ENCODE measurements around the gene SSR2.

SSR2 gene

GRCh38 chr1:156054500-156055280, 33.9 kb upstream of the SSR2 start, which contains the start of gene LAMTOR2 (continued):
- no peak for TF ChIP-seq ZNF416 (tag by site-specific recombination; IDR thresholded peaks at IDR 0.05)
- TF ChIP-seq ZSCAN30 (tag by site-specific recombination; IDR thresholded peaks at IDR 0.05): 0 out of 2 replicates have a peak, but pooled peaks have one; percentile 24
- TF ChIP-seq ZBTB11 (tag by site-specific recombination; conservative IDR thresholded peaks at IDR 0.05; ENCODE audit: low read depth): peak; percentile 88
- peak; percentile 64 for TF ChIP-seq KLF1 (tag by site-specific recombination; IDR thresholded peaks at IDR 0.05)
- no peak for TF ChIP-seq ZNF248 (tag by site-specific recombination; IDR thresholded peaks at IDR 0.05)
- TF ChIP-seq, protein P1, sequence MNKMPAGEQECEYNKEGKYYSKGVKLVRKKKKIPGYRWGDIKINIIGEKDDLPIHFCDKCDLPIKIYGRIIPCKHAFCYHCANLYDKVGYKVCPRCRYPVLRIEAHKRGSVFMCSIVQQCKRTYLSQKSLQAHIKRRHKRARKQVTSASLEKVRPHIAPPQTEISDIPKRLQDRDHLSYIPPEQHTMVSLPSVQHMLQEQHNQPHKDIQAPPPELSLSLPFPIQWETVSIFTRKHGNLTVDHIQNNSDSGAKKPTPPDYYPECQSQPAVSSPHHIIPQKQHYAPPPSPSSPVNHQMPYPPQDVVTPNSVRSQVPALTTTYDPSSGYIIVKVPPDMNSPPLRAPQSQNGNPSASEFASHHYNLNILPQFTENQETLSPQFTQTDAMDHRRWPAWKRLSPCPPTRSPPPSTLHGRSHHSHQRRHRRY (tag by site-specific recombination; IDR thresholded peaks at IDR 0.05): no peak
- no peak for TF ChIP-seq BCL11A (tag by site-specific recombination; IDR thresholded peaks at IDR 0.05; ENCODE audit: low read depth)
- TF ChIP-seq OVOL3 (tag by site-specific recombination; IDR thresholded peaks at IDR 0.05): 0 out of 2 replicates have a peak, but pooled peaks have one; percentile 37
- TF ChIP-seq GFI1B (tag by site-specific recombination; IDR thresholded peaks at IDR 0.05): no peak
- TF ChIP-seq ZNF26 (tag by site-specific recombination; IDR thresholded peaks at IDR 0.05): no peak
- TF ChIP-seq ZNF174 (tag by site-specific recombination; IDR thresholded peaks at IDR 0.05): no peak
- no peak for TF ChIP-seq ZFP3 (tag by site-specific recombination; IDR thresholded peaks at IDR 0.05; ENCODE audit: low read depth)
- TF ChIP-seq ZNF426 (tag by site-specific recombination; IDR thresholded peaks at IDR 0.05): no peak
- peak; percentile 100 for TF ChIP-seq GLIS2 (tag by site-specific recombination; IDR thresholded peaks at IDR 0.05)
- TF ChIP-seq, protein P2, sequence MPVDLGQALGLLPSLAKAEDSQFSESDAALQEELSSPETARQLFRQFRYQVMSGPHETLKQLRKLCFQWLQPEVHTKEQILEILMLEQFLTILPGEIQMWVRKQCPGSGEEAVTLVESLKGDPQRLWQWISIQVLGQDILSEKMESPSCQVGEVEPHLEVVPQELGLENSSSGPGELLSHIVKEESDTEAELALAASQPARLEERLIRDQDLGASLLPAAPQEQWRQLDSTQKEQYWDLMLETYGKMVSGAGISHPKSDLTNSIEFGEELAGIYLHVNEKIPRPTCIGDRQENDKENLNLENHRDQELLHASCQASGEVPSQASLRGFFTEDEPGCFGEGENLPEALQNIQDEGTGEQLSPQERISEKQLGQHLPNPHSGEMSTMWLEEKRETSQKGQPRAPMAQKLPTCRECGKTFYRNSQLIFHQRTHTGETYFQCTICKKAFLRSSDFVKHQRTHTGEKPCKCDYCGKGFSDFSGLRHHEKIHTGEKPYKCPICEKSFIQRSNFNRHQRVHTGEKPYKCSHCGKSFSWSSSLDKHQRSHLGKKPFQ (tag by site-specific recombination; IDR thresholded peaks at IDR 0.05): no peak
- no peak for TF ChIP-seq ZNF292 (tag by site-specific recombination; IDR thresholded peaks at IDR 0.05; ENCODE audit: borderline replicate concordance, low read depth)
- no peak for TF ChIP-seq ZNF214 (tag by site-specific recombination; IDR thresholded peaks at IDR 0.05; ENCODE audit: borderline replicate concordance)
- TF ChIP-seq ZFHX2 (tag by site-specific recombination; conservative IDR thresholded peaks at IDR 0.05): 0 out of 2 replicates have a peak, but pooled peaks have one; percentile 2
- no peak for TF ChIP-seq ZNF521 (tag by site-specific recombination; IDR thresholded peaks at IDR 0.05)
- TF ChIP-seq ZNF830 (tag by site-specific recombination; IDR thresholded peaks at IDR 0.05; ENCODE audit: low read depth): no peak
- no peak; the same call in 1 of the 2 replicates for TF ChIP-seq MZF1 (tag by site-specific recombination; IDR thresholded peaks at IDR 0.05; ENCODE audit: borderline replicate concordance)
- TF ChIP-seq ZNF391 (tag by site-specific recombination; IDR thresholded peaks at IDR 0.05; ENCODE audit: borderline replicate concordance, low read depth): no peak
- TF ChIP-seq GLI4 (tag by site-specific recombination; IDR thresholded peaks at IDR 0.05): no peak
- TF ChIP-seq ZNF423 (tag by site-specific recombination; IDR thresholded peaks at IDR 0.05): peak; percentile 91
- TF ChIP-seq, protein P3, sequence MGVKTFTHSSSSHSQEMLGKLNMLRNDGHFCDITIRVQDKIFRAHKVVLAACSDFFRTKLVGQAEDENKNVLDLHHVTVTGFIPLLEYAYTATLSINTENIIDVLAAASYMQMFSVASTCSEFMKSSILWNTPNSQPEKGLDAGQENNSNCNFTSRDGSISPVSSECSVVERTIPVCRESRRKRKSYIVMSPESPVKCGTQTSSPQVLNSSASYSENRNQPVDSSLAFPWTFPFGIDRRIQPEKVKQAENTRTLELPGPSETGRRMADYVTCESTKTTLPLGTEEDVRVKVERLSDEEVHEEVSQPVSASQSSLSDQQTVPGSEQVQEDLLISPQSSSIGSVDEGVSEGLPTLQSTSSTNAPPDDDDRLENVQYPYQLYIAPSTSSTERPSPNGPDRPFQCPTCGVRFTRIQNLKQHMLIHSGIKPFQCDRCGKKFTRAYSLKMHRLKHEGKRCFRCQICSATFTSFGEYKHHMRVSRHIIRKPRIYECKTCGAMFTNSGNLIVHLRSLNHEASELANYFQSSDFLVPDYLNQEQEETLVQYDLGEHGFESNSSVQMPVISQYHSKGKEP (tag by site-specific recombination; IDR thresholded peaks at IDR 0.05): 0 out of 2 replicates have a peak, but pooled peaks have one; percentile 14
- TF ChIP-seq ZNF202 (tag by site-specific recombination; IDR thresholded peaks at IDR 0.05; ENCODE audit: borderline replicate concordance): no peak
- TF ChIP-seq SCRT1 (tag by site-specific recombination; IDR thresholded peaks at IDR 0.05; ENCODE audit: borderline replicate concordance): no peak
- TF ChIP-seq FEZF1 (tag by site-specific recombination; IDR thresholded peaks at IDR 0.05): peak; percentile 85

All from HEK293 (cell line).